Non-pigmented ciliary epithelial cell (primary cell): Measurements from ENCODE around the gene PDCD6IP.

Experiments
- DNase-seq: peaks from one replicate; pipeline ENCODE4 v3.0.0-alpha.2; 2010; ENCODE audit warnings: low read depth

PDCD6IP gene

DNA sequence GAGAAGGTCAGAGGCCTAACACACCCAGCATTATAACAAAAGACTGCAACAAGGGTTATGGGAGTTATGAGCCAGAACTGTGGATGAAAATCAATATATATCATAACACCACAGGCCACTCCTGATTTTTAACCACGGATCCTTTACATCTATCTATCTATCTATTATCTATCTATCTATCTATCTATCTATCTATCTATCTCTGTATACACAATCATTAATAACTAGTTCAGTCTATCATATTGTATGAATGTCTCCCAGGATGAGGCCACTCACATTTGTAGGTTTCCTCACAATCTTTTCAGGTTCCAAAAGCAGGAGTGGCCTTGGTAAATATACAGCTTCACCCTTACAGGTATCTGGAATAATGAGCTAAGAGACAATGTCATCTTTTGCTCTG, 94.2 kb downstream of the PDCD6IP start:
- no peak for DNase-seq

DNA sequence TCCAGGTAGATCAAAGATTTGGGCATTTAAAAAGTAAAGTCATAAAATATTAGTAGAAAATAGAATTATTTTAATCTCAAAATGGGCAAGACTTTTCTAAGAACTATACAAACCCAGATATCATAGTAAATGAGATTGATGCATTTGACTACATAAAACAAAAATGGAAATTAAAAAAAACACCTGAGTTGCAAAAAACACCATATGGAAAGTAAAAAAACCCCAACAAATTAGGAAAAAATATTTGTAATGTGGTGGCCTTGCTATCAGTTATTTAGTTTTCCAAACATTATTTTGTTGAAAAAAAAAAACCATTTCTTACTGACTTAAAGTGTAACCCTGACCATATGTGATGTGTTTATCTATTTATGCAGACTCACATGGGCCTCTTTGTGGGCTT, 97.2 kb downstream of the PDCD6IP start:
- no peak for DNase-seq

DNA sequence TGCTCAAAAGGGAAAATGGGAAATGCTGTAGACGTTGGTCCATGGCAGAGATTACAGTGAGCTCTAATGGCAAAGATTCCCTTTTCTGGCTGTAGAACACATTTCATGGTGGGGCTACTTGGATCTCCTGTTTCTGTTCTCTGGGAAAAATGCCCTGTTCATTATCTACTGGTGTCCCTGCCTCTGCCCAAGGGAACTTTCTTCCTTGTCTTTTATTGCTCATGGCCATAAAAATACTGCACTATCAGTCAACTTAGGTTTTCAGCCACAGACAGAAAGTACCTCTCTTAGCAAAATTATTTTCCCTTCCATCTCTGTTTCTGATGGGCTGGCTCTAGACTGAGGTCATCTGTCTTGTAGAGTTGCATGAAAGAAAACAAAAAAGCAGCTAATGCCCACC, 98.9 kb downstream of the PDCD6IP start:
- DNase-seq: no peak

DNA sequence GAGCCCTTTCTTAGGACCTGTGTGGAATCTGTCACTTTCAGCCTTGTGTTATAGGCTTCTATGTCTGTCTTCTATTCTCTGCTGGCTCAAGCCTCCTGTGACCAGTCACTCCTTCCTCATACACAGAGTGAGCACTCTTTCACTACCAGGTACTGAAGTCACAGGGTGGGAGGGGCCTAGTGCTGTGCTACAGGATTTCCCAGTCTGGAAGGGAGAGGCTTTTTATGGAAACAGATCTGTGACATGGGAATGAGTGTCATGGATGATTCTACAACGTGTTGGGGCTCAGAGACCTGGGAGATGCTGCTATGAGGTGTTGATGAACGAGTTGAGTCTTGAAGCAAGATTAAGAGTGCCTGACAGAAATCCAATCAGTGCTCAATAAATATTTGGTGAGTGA, 100.5 kb downstream of the PDCD6IP start:
- DNase-seq: no peak

DNA sequence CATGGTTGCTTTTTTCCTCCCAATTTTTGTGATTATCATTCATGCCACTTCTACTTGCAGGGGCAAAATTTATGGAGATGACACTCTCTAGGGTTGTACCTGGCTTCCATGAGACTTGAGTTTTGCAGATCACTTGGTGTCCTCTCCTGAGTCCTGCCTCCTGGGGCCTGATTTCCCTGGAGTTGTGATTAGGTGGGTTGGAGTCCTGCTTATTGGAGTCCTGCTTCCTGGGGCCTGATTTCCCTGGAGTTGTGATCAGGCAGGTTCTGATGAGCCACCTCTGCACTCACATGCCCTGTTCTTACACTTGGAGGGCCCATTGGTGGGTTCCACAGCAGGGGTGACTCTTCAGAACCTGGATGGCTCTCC, 102.0 kb downstream of the PDCD6IP start:
- DNase-seq: no peak

DNA sequence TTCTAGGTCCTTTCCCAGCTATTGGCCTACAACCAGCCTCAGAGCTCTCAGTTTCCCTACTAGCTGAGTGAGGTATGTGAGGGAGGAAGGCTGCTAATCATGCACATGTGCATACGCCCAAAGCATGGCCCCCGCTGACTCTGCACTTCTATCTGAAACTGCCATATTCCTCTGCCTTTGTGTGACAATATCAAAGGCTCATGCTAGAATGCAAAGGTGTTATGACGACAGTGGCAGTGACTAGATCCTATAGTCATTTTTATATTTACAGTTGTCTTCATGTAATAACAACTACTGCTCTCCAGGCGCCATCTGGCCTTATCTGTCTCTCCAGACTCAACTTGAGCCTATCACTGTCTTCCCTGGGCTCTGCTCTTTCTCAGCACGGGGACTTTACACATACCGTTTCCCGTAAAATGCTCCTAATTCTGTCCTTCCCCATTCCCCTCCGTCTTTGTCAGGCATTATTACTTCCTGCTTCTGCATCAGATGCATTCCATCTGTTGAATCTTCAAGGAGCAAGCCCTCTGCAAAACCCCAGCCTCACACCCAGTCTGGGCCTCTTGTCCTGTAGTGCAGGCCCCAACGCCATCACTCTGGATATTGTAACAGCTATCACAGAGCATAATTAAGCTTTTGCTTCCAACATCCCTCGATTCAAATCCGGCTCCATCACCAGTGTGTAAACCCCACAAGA, 102.5 kb downstream of the PDCD6IP start:
- no peak for DNase-seq

DNA sequence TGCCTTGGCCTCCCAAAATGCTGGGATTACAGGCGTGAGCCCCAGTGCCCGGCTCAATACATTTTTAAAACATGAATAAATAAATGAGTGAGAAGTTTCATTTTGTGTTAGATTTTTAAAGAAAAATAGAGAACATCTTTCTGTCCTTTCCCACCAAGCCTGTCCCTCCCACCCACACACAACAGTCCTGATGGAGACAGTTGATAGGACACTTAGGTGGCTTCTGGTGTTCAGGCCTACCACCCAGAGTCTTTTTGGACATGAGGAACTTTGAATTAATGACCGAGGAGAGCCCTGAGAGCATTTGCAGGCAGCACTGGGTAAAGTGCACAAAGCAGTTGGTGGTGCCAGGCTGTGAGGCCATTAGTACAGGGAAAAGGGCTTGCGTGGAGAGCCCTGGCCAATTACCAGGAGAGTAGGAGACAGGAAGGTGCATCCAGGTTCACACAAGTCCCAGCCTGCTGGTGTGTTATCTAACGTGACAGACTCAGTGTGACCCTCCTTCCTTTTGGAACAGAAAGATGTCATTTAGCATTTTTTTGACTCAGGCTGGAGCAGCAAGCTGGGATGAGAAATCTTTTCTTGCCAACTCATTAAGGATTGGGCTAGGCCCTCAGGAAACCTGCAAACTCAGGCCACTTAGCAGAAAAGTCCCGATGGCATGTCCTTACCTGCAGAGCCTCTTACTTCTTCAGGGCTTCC, 103.6 kb downstream of the PDCD6IP start:
- no peak for DNase-seq

DNA sequence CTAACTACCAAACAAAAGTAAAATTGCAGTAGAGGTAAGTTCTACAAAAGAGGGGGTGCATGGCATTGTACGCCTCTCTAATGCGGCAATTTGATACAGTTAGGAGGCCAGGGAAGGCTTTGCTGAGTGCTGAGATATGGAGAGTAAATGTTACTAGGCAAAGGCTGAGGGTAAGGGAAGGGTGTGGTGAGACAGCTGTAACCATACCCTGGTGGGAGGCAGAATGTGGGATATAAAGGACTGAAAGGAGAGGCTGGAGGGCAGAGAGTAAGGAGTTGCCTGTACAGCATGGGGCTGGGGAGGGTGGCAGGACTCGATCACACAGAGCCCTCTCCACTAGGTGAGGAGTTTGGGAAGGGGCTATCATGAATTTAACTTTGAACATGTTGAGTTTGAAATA, 106.3 kb downstream of the PDCD6IP start:
- no peak for DNase-seq

DNA sequence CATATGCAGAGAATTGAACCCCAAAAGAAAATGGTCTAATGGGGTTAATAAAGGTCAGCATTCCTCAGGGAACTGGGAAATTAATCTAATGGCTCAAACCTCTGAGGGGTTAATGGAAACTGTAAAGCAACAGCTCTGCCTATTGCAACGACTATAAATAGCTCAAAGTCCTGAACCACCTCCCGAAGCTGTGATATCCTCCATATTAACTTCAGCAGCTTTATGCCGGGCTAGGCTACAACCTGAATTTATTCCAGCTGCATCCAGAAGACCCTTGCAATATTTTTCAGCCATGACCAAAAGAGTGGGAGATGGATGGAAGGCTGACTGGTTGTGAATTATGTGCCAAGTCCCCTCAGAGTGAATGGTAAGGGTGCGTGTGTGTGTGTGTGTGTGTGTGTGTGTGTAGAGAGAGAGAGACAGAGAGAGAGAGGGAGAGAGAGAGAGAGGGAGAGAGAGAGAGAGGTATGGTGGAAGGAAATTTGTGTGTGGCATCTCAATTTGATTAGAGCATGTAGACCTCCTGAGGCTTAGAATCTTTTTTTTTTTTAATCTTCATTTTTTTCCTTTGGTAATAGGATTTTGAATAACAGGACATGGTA, 109.9 kb downstream of the PDCD6IP start:
- no peak for DNase-seq

DNA sequence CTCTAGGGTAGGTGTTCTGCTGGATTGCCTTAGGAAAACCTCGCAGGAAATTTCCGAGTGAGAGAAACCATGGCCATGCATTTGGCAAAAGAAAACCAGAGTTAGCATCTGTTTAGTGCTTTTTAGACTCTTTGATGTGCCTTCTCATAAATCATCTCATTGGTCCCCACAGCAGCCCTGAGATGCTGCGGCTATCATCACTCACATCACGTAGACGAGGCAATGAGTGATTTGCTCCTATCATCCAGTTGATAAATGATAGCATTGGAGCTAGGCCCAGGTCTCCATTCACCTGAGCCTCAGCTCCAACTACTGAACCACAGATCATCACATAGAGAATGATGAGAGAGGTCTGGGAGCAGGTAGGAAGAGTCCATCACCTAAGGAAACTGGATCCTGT, 111.1 kb downstream of the PDCD6IP start:
- no peak for DNase-seq

DNA sequence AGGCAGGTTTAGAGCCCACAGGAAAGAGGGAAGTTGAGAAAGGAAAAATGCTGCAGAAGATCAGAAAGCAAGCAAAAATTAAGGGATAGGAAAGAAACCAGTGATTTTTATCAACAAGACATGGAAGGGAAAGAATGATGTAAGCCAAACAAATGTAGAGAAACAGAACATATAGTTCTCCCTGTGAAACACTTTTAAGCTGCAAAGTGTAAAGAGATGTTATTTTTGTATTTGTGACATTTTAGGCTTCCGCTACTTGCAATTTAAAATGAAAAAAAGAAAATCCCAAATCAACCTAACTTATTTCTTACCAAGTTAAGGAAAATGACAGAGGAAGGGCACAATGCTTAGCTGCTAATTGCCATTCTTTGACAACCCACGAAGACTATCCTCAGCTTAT, 111.6 kb downstream of the PDCD6IP start:
- DNase-seq: no peak

DNA sequence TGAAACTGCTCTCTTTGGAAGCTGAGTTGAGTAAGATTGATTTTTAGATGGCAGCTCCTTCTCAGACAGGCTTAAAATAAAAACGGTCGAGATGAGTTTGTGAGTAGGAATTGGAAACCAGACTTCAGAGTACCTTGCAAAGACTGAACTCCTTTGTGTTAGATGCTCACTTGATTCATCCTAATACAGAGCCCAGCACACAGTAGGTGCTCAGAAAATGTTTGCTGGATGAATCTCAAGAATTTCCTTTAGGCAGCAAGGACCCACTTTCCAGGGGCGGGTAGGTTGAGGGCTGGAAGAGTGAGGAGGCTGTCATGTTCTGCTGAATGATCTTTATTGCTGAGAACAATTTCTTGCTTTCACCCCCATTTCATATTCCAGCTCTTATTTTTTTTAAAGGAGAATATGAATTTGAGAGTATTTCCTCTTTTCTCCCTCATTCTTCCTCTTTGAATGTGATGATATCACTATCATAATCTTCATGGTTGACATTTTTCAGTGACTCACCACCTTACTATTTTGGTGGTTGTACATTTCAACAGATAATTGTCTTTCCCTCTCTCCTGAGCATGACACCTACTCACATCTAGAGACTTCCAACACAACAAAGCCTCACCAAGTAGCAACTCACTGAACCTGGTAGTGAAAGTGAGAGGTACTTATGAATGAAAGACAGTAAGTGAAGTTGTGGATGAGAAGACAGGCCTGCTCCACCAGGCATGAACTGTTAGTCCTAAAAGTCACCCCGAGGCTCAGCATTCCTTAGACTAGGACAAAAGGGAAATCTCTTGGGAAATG, 113.3 kb downstream of the PDCD6IP start:
- DNase-seq: peak; percentile 34

DNA sequence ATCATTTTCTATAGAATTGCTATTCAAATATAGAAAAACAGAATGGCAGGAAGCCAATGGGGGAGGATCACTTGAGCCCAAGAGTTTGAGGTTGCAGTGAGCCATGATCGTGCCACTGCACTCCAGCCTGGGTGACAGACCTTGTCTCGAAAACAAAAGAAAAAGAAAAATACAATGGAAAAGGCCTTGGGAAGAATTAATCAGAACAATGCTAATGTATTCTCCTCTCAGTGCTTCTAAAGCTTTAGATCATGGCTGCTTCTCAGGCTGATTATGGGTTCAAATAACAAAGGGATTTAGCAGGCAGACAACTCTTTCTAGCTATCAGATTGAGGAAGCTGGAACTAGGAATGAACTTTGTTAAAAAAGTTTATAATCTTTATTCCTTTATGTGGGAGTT, 115.8 kb downstream of the PDCD6IP start:
- no peak for DNase-seq

DNA sequence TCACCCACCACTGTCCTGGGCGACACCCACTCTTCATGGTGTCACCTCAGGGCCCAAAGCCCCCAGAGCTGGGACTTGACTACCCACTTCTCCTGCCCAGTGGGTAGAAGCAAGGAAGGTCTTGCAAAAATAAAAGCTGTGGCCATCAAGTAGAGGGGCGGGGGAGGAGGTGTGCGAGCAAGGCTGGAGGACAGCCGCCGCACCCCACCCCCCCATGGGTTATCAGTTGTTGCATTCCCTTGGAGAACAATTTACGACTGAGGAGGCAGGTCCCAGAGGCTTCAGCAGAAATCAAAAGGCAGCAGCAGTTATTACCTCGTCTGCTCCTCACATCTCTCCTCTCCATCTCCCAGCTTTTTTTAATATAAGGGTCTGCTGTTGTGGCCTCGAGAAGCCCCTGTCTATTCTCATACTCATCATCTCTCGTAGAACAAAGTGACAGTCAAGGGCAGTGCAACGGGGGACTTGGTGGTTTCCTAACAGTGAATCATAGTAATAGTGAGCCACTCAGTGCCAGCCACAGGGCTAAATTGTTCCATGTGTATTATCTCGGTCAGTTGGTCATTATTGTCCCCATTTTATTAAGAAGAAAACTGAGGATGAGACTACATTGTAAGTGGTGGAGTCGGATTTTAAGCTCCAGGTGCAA, 116.4 kb downstream of the PDCD6IP start:
- no peak for DNase-seq

DNA sequence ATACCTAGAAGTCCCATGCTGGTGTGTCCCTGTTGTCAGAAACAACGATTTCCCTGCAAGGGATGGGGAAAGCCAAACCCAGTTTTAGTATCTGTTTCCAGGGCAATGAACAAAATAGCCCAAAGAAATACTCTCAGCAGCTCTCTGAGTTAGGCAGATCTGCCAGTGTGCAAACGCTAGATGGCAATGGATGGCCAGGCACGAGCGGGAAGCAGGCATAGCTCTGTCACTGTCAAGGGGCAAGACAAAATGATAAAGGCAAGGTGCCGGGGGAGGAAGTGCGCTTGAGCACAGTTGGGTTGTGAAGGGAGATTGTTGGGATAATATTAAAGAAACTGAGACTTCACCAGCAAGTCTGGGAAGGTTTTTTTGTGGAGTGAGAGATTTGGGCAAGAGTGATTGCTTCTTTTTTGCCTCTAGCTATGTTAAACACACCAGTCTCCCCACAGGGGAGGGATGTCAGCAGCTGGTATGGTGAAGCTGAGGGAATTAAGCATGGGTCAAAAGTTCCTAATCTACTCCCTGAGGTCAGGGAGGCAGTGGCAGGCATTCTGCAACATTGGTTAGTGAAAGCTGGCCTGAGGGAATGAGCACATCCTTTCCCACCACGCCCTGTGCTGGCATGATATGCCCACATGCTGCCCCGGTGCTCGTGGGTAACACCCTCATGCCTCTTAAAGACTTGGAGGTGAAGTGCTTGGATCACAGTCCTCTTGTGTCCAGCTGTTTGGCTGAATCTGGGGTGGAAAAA, 117.5 kb downstream of the PDCD6IP start:
- DNase-seq: no peak

DNA sequence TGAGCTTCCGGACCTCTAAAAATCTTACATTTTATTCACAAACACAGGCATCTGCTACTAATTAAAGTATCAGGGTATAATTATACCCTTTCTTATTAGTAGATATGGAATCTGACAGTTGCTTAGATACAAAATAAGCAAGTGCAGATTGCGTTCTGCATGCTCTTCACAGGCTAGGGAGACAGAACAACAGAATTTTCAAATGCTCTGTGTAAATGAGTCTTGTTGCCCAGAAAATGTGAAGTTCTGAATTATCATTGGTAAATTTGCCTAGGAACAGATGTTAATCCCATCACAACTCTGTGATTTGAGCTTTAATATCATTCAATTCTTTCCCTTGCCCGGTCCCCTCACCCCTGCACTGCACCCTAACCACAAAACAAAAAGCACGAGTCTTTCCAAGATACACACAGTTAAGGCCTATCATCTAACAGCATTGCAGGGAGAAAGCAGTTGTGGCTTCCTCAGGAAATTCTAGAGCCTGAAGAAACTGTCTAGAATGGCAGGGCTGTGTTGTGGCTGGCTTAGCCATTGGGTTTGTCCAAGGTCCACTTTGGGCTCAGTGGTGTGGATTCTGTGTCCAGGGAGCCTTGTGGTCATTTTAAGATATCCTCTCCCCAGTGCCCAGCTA, 119.8 kb downstream of the PDCD6IP start:
- no peak for DNase-seq
